NCI-H187 (cell line): ENCODE measurements around the gene KMT2E.
"Not testable (repeated sequence)": the region's sequence is repeated elsewhere in the genome, so short reads cannot be mapped to it uniquely, and the experiment has no call there.

Experiments used
- DNase-seq, 2 experiments: peaks; one replicate each; lab custom pipeline; 2025; lab: John Stamatoyannopoulos, UW

KMT2E gene

DNA sequence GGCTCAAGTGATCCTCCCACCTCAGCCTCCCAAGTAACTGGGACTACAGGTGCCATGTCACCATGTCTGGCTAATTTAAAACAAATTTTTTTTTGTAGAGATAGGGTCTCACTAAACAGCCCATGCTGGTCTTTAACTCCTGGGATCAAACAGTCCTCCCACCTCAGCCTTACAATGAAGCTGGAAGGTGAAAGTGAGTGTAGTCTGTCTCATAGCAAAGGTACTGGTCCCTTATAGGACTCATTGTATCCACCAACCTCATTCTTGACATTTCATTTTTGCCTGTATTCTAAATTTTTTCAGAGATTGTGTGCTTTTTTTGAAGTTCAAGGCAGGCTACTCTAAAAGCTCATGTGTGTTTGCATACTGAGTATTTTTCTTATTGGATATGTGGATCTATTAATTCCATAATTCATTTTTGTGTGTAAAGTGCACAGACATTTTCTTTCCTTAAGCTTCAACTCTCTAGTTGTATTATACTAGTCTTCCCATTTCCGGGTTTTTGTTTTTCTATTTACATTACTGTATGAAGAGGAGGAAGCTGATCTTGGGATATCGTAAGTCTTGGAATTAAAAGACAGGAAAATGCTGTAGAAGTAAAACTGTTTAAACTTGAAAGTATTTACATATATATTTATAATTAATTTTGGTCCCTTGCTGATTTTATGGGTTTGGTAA is 13.3 kb downstream of the KMT2E start:
- DNase-seq: no peak

DNA sequence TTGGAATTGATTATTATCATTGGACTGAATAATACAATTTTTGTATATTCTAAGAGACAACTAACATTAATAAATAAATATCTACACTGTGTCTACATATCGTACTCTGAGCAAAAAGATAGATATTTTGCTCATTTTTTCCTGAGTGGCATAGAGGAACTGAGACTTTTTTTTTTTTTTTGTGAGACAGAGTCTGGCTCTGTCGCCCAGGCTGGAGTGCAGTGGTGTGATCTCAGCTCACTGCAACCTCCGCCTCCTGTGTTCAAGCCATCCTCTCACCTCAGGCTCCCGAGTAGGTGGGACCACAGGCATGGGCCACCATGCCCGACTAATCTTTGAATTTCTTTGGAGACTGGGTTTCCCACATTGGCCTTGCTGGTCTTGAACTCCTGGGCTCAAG is 14.0 kb downstream of the KMT2E start:
- no peak for DNase-seq

DNA sequence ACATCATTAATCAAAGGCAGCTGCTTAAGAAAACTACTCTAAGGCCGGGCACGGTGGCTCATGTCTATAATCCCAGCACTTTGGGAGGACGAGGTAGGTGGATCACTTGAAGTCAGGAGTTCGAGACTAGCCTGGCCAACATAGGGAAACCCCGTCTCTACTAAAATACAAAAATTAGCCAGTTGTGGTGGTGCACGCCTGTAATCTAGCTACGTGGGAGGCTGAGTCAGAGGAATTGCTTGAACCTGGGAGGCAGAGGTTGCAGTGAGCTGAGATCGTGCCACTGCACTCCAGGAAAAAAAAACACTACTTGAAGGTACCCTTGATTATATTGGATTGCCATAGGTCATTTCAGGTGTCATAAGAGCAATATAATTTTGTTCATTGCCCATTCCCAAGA is 14.9 kb downstream of the KMT2E start:
- DNase-seq: not testable (repeated sequence)

DNA sequence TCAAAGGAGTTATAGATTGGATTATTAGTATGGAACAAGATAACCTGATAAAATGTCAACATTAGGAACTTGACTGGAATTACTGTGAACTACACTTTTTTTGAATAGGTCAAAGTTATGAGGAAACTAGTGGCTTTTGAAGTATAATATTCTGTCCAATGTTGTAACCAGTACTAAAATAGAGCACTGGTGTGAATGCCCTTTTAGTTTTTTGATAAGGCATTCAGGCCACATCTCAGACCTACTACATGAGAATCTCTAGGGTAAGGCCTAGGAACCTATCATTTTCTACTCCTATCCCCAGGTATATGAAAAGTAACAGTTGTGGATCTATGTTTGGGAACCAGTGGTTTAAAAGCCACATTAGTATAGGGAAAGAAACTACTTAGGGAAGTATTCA is 16.4 kb downstream of the KMT2E start:
- DNase-seq: no peak

DNA sequence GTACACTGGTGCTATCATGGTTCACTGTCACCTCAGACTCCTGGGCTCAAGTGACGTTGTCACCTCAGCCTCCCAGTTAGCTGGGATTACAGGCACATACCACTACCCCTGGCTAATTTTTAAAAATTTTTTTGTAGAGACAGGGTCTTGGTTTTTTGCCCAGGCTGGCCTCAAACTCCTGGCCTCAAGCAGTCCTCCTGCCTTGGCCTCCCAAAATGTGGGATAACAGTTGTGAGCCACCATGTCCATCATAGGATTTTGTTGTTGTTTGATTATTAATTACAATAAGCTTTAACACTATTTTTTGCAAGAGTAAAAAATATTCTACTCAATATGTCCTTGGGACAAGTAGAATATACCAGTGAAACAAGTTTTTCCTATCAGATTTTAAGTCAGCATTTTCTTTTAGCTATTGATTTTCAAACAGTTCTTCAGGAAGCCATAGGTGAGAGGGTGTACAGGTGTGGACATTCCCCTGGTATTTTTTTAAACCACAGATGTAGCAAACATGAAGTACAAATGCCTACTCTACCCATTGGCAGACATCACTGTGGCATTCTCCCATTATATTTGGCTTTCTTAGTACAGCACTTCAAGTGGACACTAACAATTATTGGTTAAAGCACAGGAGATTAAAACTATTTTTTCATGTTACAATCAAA is 18.7 kb downstream of the KMT2E start:
- no peak for DNase-seq

DNA sequence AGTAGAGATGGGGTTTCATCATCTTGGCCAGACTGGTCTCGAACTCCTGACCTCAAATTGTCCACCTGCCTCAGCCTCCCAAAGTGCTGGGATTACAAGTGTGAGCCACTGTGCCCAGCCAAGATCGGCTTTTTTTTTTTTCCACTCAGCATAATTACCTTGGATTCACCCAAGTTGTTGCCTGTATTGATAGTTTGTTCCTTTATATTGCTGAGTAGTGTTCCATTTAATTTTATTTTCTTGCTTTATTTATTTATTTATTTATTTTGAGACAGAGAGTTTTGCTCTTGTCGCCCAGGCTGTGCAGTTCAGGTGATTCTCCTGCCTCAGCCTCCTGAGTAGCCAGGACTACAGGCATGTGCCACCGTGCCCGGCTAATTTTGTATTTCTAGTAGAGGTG is 21.3 kb downstream of the KMT2E start:
- DNase-seq: no peak

DNA sequence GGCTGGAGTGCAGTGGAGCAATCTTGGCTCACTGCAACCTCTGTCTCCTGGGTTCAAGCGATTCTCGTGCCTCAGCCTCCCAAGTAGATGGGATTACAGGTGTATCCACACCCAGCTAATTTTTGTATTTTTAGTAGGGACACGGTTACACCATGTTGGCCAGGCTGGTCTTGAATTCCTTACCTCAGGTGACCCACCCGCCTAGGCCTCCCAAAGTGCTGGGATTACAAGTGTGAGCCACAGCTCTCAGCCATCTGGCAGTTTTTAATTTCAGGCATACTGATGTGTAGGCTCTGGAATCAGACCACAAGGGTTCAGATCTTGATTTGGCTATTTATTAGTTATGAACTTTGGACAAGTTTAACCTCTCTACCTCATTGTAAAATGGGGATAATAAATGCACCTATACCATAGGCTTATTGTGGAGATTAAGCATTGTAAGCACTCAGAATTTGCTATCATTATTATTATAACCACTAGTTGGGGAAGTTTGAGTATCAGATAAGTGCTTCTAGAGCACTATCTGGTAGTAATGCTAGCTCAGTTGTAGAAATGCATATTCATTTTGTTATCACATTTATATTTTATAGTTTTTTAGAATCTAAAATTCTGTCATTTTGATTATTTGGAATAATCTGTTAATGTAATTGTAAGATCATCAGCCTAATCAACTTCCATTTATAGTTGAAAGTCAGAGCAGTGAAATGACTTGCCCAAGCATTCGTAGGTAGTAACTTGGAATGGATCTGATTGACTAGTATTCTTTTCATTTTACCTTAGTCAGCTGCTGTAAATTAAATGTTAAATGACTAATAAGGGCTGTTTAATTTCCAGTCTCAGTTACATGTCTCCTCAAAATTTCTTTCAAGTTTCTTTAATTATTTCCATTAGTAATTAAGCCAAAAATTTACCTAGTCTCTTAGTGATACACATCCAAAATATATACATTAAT is 22.5 kb downstream of the KMT2E start:
- DNase-seq: no peak

DNA sequence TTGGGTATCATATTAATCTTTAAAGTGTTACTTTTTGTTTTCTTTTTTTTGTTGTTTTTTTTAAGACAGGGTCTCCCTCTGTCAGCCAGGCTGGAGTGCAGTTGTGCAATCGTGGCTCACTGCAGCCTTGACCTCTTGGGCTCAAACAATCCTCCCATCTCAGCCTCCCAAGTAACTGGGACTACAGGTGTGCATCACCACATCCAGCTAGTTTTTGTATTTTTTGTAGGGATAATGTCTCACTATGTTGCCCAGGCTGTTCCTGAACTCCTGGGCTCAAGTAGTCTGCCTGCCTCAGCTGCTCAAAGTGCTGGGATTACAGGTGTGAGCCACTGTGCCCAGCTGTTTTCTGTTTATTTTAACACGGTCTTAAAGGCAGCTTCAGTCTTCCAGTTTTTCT is 23.3 kb downstream of the KMT2E start:
- no peak for DNase-seq

DNA sequence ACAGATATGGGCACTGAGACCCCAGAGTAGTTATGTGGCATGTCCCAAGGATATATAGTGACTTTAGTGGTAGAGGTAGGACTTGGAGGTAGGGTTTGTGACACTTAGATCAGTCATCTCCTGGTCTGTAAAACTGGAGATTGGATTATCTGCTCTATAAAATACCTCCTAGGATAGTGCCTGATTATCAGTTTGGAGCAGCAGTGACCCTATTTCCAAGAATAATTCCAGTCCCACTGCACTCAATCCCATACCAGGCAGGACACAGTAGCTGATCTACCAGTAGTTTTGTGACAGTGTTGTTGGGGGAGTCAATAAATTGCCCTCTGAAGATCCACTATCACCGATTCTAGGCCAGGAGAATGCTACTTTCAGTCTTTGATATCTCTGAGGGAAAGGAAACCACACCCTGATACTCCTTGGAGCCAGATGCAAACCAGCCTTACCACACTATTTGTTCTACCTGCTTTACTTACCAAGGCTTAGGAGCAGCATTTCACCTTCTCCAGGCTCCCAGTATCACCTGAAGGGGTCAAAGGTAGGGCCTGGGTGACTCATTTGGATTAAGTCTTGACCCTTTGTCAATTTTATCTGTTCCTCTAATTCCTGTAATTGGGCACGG is 30.6 kb downstream of the KMT2E start:
- DNase-seq: no peak

DNA sequence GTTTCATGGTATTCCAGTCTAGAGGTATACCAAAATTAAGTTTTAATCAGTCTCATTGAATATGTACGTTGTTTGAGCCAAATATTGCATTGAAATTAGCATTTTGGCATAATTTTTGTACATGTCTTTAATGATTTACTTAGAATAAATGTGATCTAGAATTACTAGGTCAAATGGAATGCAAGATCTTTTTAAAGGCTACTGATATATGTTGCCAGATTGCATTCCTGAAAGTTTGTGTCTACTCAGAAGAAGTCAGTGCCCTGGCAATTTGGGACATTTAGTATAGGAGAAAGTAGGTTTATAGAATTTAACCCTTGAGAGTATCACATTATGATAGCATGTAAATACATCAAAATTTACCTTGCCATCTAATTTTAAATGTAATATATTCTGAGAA is 32.4 kb downstream of the KMT2E start:
- no peak for DNase-seq

DNA sequence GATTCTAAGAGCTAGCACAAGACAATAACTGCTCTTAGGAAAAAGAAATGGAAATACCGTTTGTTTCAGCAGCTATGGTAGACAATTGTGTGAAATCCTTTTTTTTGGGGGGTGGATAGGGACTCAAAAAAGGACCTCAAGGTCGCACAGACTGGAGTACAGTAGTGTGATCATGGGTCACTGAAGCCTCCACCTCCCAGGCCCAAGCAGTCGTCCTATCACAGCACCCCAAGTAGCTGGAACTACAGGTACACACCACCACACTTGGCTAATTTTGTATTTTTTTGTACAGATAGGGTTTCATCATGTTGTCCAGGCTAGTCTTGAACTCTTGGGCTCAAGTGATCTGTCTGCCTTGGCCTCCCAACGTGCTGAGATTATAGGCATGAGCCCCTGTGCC is 33.9 kb downstream of the KMT2E start:
- DNase-seq: no peak

DNA sequence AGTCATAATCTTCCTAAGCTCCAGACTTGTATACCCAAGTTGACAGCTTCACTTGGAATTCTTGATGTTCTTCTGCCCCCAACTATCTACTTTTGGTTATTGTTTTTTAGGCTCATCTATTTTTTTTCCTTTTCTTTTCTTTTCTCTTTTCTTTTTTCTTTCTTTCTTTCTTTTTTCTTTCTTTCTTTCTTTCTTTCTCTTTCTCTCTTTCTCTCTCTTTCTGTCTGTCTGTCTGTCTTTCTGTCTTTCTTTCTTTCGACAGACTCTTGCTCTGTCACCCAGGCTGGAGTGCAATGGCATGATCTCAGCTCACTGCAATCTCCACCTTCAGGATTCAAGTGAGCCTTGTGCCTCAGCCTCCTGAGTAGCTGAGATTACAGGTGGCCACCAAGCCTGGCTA is 36.5 kb downstream of the KMT2E start:
- DNase-seq: no peak

DNA sequence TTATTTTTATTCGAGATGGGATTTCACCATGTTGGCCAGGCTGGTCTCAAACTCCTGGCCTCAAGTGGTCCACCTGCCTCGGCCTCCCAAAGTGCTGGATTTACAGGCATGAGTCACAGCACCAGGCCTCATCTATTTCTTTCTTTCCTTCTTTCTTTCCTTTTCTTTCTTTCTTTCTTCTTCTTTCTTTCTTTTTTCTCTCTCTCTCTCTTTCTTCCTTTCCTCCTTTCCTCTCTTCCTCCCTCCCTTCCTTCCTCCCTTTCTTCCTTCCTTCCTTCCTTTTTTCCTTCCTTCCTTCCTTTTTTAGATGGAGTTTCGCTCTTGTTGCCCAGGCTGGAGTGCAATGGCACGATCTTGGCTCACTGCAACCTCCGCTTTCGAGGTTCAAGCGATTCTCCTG is 36.9 kb downstream of the KMT2E start:
- not testable (repeated sequence) for DNase-seq

DNA sequence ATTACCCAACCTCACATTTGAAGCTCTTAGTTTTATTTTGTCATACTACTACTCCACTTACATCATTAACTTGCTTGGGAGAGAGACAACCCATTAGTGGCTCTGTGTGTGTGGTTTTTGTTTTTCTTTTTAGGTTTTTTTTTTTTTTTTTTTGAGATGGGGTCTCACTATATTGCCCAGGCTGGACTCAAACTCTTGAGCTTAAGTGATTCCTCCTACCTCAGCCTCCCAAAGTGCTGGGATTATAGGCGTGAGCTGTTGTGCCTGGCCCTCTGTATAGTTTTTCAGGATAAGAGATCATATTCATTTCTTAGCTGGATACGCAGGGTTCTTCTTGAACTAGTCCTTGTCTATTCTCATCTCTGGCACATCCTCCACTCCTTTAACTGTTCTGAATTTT is 41.1 kb downstream of the KMT2E start:
- no peak for DNase-seq

DNA sequence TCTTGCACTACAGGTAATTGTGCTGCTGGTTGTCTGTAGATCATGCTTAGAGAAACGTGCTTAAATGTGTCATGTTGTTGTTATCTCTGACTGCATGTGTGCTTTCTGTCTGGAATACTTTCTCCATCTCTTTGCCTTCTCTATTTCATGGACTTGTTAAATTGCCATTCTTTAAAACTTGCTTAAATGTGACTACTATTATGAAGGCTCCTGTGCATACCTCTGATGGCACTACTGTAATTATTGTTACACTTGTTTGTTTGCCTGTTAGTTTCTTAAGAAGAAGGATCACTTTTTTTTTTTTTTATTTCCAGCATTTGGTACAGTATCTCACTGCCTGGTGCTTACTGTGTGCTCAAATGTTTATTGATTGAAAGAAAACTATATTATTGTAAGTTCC is 41.6 kb downstream of the KMT2E start:
- no peak for DNase-seq

DNA sequence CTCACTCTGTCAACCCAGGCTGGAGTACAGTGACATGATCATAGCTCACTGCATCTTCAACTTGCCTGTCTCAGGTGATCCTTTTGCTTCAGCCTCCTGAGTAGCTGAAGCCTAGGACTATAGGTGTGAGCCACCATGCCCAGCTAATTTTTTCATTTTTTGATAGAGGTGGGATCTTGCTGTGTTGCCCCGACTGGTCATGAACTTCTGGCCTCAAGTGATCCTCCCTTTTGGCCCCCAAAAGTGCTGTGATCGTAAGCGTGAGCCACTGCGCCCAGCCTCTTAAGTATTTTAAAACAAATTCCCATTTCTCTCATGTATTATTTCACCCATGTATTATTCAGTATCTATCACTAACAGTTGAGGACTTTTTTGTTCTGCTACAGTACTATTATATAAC is 43.5 kb downstream of the KMT2E start:
- no peak for DNase-seq

DNA sequence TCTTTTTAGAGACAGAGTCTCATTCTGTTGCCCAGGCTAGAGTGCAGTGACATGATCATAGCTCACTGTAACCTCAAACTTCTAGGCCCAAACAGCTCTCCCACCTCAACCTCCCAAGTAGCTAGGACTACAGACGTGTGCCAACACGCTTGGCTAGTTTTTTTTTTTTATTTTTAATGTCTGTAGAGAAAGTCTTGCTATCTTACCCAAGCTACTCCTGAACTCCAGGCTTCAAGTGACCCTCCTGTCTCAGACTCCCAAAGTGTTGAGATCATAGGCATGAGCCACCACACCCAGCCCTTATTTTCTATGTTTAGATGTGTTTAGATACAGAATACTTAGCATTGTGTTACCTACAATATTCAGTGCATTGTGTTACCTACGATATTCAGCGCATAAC is 46.4 kb downstream of the KMT2E start:
- DNase-seq: no peak

DNA sequence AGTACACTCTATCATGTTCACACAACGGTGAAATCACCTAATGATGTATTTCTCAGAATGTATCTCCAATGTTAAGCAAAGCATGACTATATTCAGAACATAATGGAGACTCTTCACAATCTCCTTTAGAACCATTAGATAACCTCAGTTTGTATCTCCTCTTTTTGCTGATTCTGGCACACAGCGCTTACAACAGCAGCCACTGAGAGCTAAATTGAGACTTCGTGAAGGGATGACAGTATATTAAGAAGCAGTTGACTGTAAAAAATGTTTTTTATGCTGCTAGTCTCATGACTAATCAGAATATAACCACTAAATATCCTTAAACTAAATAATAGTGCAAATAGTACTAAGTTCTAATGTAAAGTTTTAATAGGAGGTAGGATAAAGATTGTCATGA is 46.9 kb downstream of the KMT2E start:
- DNase-seq: no peak

DNA sequence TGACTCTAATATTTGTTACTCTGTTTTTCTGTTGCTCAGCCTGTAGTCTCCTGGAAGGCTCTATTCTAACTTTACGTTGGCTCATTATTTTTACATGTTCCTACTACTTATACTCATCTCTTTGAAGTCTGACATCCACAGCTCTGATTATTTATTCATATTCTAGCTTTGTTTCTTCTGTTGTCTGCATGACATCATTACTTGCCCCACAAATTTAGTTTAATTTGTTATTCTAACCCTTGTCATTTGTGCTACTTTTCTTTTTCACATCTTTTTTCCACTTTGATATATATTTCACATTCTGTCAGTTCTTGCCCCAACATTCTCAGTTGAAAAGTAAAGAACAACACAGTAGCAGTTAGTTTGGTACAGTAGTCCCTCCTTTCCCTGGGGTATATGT is 51.1 kb downstream of the KMT2E start:
- no peak for DNase-seq

DNA sequence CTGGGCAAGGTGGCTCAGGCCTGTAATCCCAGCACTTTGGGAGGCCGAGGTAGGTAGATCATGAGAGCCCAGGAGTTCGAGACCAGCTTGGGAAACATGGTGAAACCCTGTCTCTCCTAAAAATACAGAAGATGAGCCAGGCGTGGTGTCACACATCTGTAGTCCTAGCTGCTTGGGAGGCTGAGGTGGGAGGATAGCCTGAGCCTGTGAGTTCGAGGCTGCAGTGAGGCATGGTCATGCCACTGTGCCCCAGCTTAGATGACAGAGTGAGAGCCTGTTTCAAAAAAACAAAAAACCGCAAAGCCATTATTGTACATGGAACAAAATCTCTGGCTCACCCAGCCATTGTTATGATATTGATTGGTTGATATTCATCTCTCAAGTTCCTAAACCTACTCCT is 53.7 kb downstream of the KMT2E start:
- no peak for DNase-seq

DNA sequence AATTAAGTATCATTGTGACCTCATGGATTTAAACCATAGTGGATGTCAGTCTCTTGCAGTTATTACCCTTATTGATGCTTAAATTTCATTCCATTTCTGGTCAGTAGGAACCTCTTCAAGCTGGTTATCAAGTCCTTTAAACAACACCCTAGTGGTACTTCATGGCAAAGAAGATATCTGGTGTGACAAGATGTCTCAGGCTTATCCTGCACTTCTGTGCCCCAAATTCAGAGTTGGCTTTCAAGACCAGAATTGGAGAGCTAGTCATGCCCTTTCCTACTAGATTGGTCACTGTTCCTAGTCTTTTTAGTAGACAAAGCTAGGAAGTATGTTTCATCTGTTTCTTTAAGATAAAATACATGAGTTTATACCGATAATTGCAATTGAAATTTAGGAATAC is 54.9 kb downstream of the KMT2E start:
- no peak for DNase-seq

DNA sequence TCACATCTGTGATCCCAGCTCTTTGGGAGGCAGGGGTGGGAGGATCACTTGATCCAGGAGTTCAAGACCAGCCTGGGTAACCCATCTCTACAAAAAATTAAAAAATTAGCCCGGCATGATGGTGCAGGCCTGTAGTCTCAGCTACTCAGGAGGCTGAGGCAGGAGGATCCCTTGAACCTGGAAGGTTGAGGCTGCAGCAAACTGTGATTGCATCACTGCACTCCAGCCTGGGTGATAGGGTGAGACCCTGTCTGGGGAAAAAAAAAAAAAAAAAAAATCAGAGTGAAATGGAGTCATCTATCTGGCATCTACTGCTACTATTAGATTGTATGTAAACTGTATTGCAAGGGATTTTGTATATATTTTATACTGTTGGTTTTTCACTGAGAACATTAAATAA is 59.1 kb downstream of the KMT2E start:
- no peak for DNase-seq

DNA sequence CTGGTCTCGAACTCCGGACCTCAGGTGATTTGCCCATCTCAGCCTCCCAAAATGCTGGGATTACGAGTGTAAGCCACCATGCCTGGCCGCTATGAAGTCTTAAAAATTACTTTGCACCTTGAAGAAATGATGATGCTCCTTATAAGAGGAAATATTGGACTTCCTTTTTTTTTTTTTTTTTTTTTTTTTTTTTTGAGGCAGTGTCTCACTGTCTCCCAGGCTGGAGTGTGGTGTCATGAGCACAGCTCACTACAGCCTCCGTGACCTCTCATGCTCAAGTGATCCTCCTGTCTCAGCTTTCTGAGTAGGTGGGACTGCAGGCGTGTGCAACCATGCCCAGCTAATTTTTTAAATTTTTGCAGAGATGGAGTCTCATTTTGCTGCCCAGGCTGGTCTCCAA is 65.3 kb downstream of the KMT2E start:
- no peak for DNase-seq
